ENCODE data around the gene ROS1.
"Not testable (repeated sequence)": the region's sequence is repeated elsewhere in the genome, so short reads cannot be mapped to it uniquely, and the experiment has no call there.

ROS1 gene

GRCh38 chr6:117265410-117266256 lies 160.1 kb downstream of the ROS1 start, which contains the start of gene VGLL2:
VGLL2 (plus strand) TSS chr6:117265558; CDS start chr6:117265764, 206 bp downstream.
- DNase-seq, result no peak

DNA sequence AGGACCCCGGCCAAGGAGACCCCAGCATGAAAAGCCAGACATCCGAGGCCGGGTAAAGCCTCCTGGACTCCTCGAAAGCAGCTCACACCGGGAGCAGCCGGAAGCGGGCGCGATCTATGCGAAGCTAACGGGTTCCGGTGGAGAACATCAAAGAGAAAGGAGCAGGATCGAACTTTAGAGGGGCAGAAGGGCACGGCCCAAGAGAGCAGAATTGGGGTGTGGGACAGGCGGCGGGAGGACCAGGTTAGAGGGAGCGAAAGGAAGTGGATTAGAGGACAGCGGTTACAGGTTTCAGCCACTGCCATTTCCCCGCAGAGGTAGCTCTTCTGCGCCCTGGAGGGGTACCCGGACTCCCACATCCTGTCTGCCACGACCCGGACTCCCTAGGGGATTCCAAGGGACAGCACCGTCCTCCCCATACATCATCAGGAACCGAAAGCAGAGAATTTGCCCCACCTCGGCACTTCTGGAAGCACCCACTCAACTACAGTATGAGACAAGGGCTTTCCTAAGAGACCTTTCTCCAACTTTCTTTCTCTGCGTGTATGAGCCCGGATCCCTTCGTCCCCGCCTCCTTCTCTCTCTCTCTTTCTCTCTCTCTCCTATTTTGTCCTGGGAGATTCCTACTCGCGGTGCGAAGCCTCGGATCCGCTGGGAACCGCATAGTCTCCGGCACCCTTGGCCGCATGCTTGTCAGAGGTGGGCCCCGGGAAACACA lies 160.9 kb downstream of the ROS1 start:
- no peak for DNase-seq

GRCh38 chr6:117264369-117264691 lies 161.4 kb downstream of the ROS1 start:
- DNase-seq, result no peak

DNA sequence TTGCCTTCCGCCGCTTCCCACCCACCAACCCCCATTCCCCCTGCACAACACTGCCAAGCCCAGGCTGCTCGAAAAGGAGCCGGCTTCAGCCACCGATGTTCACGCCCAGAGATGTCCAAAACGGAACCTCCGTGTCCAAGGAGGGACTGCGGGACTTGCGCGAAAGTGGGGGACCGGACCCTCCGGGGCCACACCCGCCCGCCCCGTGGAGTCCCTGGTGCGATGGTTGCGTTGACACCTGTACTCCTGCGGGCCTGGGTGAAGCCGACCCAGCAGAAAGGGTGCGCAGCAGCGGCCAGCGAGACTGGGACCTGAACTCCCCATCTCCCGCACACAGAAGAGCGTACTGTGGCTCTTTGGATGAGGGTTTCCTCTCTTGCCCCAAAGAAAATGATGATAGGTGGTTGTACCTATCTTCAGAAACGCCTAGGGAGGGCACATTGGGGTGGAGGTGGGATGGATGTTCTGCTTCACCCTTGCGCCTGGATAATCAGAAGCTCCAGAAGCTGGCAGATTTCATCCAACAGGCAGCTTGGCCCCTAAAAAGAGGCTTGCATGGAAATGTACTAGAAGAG lies 162.3 kb downstream of the ROS1 start:
- no peak for DNase-seq

DNA sequence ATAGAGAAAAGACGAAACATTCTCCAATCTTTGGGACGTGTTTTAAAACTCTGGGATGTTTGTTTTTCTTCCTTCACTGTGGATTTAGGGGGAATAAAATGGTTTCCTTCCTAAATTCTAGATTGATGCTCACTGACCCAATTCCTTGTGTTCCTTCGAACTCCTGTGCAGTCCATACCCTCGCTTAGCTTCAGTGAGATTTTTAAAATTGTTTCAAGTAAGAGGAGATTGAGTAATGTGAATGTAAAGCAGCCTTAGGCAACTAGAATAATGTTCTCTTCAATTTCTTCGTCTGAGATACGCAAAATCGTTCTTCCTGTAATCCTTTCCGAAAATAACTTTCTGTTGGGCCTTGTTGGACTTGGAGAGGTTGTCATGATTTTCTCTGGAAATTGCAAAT lies 162.9 kb downstream of the ROS1 start:
- DNase-seq, result no peak

GRCh38 chr6:117253785-117254184 lies 172.0 kb downstream of the ROS1 start:
- DNase-seq, result no peak

DNA sequence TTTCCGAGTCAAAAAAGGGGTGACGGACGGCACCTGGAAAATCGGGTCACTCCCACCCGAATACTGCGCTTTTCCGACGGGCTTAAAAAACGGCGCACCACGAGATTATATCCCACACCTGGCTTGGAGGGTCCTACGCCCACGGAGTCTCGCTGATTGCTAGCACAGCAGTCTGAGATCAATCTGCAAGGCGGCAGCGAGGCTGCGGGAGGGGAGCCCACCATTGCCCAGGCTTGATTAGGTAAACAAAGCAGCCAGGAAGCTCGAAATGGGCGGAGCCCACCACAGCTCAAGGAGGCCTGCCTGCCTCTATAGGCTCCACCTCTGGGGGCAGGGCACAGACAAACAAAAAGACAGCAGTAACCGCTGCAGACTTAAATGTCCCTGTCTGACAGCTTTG lies 180.8 kb downstream of the ROS1 start:
- DNase-seq, result not testable (repeated sequence)

DNA sequence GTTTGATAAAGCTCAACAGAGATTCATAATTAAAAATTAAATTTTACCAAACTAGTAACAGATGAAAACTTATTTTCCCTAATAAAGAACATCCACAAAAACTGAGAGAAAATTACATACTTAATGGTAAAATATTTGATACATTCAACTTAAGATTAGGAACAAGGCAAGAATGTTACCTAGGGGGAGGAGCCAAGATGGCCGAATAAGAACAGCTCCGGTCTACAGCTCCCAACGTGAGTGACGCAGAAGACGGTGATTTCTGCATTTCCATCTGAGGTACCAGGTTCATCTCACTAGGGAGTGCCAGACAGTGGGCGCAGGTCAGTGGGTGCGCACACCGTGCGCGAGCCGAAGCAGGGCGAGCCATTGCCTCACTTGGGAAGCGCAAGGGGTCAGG lies 181.2 kb downstream of the ROS1 start:
- not testable (repeated sequence) for DNase-seq

Measured in NCI-H510A (cell line).